CD4-positive, alpha-beta T cell treated with Interleukin-21 for 1 hour (primary cell): Measurements from ENCODE around the gene PPP1R9A.

Source experiments
- DNase-seq: peaks from one replicate; pipeline ENCODE4 v3.0.0-alpha.2; 2020

The PPP1R9A gene

GRCh38 chr7:95102662-95103061 lies 195.3 kb downstream of the PPP1R9A start:
- DNase-seq, result no peak

- DNase-seq, result no peak
Observed at GRCh38 chr7:95104739-95105138, 197.3 kb downstream of the PPP1R9A start.

- no peak for DNase-seq
Observed at GRCh38 chr7:95105627-95106026, 198.2 kb downstream of the PPP1R9A start.

GRCh38 chr7:95106401-95106800 lies 199.0 kb downstream of the PPP1R9A start:
- no peak for DNase-seq

GRCh38 chr7:95110707-95111106 lies 203.3 kb downstream of the PPP1R9A start:
- no peak for DNase-seq

- DNase-seq, result no peak
Observed at GRCh38 chr7:95113590-95113989, 206.2 kb downstream of the PPP1R9A start.

GRCh38 chr7:95126053-95126709 lies 218.8 kb downstream of the PPP1R9A start:
- no peak for DNase-seq

- DNase-seq, result no peak
Observed at GRCh38 chr7:95132500-95132899, 225.1 kb downstream of the PPP1R9A start.

- no peak for DNase-seq
Observed at GRCh38 chr7:95139922-95140321, 232.5 kb downstream of the PPP1R9A start.

- no peak for DNase-seq
Observed at GRCh38 chr7:95141755-95142154, 234.4 kb downstream of the PPP1R9A start.

GRCh38 chr7:95144256-95144655 lies 236.9 kb downstream of the PPP1R9A start:
- no peak for DNase-seq

- DNase-seq, result no peak
Observed at GRCh38 chr7:95155965-95156364, 248.6 kb downstream of the PPP1R9A start.

GRCh38 chr7:95157381-95157780 lies 250.0 kb downstream of the PPP1R9A start:
- DNase-seq, result no peak

GRCh38 chr7:95169678-95170077 lies 262.3 kb downstream of the PPP1R9A start:
- DNase-seq, result no peak

- no peak for DNase-seq
Observed at GRCh38 chr7:95172420-95172819, 265.0 kb downstream of the PPP1R9A start.

- no peak for DNase-seq
Observed at GRCh38 chr7:95190515-95190914, 283.1 kb downstream of the PPP1R9A start.

GRCh38 chr7:95191795-95192194 lies 284.4 kb downstream of the PPP1R9A start:
- DNase-seq, result no peak

GRCh38 chr7:95198863-95199262 lies 291.5 kb downstream of the PPP1R9A start:
- no peak for DNase-seq

GRCh38 chr7:95199779-95200558 lies 292.6 kb downstream of the PPP1R9A start:
- DNase-seq, result no peak

GRCh38 chr7:95200741-95201140 lies 293.3 kb downstream of the PPP1R9A start:
- DNase-seq, result no peak

- DNase-seq, result no peak
Observed at GRCh38 chr7:95201727-95202126, 294.3 kb downstream of the PPP1R9A start.

GRCh38 chr7:95204618-95205017 lies 297.2 kb downstream of the PPP1R9A start:
- DNase-seq, result no peak

GRCh38 chr7:95205665-95206225 lies 298.4 kb downstream of the PPP1R9A start:
- no peak for DNase-seq

- no peak for DNase-seq
Observed at GRCh38 chr7:95209276-95209675, 301.9 kb downstream of the PPP1R9A start.
